Fibroblast of lung (primary cell): ENCODE results near the gene ABCC5. TPM values are rescaled to one million over a fixed set of nuclear protein-coding genes. Genes with fewer than 3 reads are reported as not detected.

Experiments
- DNase-seq, 2 donors: peaks; one replicate each; pipeline versions ENCODE4 v3.0.0 to v3.0.0-alpha.2; 2010; ENCODE audit warnings: low read depth in 2 of 2
- H2AFZ ChIP-seq: 2 replicates; pipeline ENCODE4 v1.5.1; 2012; ENCODE audit warnings: low read length, control low read depth, inconsistent platforms
- H3K27ac ChIP-seq: 2 replicates; pipeline ENCODE4 v1.5.1; 2011; ENCODE audit warnings: low read length, control low read depth; ENCODE audit not compliant: insufficient read depth
- H3K27me3 ChIP-seq: 2 replicates; pipeline ENCODE4 v1.5.1; 2011; ENCODE audit warnings: mild to moderate bottlenecking, low read length; ENCODE audit not compliant: control insufficient read depth, insufficient read depth
- H3K36me3 ChIP-seq: 2 replicates; pipeline ENCODE4 v1.5.1; 2011; ENCODE audit warnings: low read length; ENCODE audit not compliant: control insufficient read depth, insufficient read depth
- H3K4me1 ChIP-seq: 2 replicates; pipeline ENCODE4 v1.5.1; 2011; ENCODE audit warnings: low read length; ENCODE audit not compliant: control insufficient read depth, insufficient read depth; ENCODE audit errors: extremely low read depth
- H3K4me2 ChIP-seq: 2 replicates; pipeline ENCODE4 v1.5.1; 2011; ENCODE audit warnings: low read length, control low read depth; ENCODE audit not compliant: insufficient read depth; ENCODE audit errors: extremely low read depth
- H3K4me3 ChIP-seq, 4 experiments: fragments of 200-600 bp in 1 of 4; sonication (generic) in 1 of 4; replicated peaks in 1 of 4; 2 replicates each; pipeline ENCODE4 v1.5.1; 2011 to 2016; ENCODE audit warnings: low read length in 4 of 4, low read depth in 3 of 4, mild to moderate bottlenecking in 3 of 4, control low read depth in 2 of 4, inconsistent platforms in 1 of 4, mixed read lengths in 1 of 4; ENCODE audit not compliant: insufficient read depth in 1 of 4; ENCODE audit errors: control extremely low read depth in 1 of 4
- H3K79me2 ChIP-seq: 2 replicates; pipeline ENCODE4 v1.5.1; 2012; ENCODE audit warnings: mild to moderate bottlenecking, low read length, inconsistent platforms; ENCODE audit not compliant: control insufficient read depth, insufficient read depth
- H3K9ac ChIP-seq: 2 replicates; pipeline ENCODE4 v1.5.1; 2011; ENCODE audit warnings: mild to moderate bottlenecking, low read length, control low read depth; ENCODE audit not compliant: insufficient read depth
- H3K9me3 ChIP-seq: 2 replicates; pipeline ENCODE4 v1.5.1; 2012; ENCODE audit warnings: low read depth, low read length; ENCODE audit not compliant: control insufficient read depth, insufficient read depth
- H4K20me1 ChIP-seq: 2 replicates; pipeline ENCODE4 v1.5.1; 2011; ENCODE audit warnings: low read length; ENCODE audit not compliant: control insufficient read depth, insufficient read depth; ENCODE audit errors: extremely low read depth
- EZH2 ChIP-seq: IDR thresholded peaks from 2 replicates; pipeline ENCODE4 v1.5.1; 2012; ENCODE audit warnings: low read length, control low read depth, mild to moderate bottlenecking; ENCODE audit errors: missing control alignments
- polyA plus RNA-seq, 2 donors: library from polyadenylated mRNA; depleted of rRNA in 1 of 2; stranded (reverse) in 1 of 2; unstranded in 1 of 2; fragments of >200 nt; gene quantifications; 2 replicates each; pipeline ENCODE4 v1.2.1, GENCODE V29; 2011 to 2012; ENCODE audit warnings: missing spikeins in 1 of 2
- total RNA-seq: library from RNA; depleted of rRNA; stranded (reverse); fragments of >200 nt; gene quantifications from 2 replicates; pipeline ENCODE4 v1.2.1, GENCODE V29; 2014
- TF ChIP-seq, protein P1 (sequence below), 2 donors: IDR thresholded peaks in 1 of 2; conservative IDR thresholded peaks in 1 of 2; 1 replicate in 1 of 2; 2 replicates in 1 of 2; pipeline ENCODE4 v1.5.1; 2011 to 2012; ENCODE audit warnings: low read length in 2 of 2, control low read depth in 1 of 2, inconsistent platforms in 1 of 2, low read depth in 1 of 2, mild to moderate bottlenecking in 1 of 2

Gene ABCC5
- total and polyA plus RNA-seq, 2 donors (not counting 1 experiment from before 2014, with no cell fraction given): 13.2 to 18.8 TPM

DNA sequence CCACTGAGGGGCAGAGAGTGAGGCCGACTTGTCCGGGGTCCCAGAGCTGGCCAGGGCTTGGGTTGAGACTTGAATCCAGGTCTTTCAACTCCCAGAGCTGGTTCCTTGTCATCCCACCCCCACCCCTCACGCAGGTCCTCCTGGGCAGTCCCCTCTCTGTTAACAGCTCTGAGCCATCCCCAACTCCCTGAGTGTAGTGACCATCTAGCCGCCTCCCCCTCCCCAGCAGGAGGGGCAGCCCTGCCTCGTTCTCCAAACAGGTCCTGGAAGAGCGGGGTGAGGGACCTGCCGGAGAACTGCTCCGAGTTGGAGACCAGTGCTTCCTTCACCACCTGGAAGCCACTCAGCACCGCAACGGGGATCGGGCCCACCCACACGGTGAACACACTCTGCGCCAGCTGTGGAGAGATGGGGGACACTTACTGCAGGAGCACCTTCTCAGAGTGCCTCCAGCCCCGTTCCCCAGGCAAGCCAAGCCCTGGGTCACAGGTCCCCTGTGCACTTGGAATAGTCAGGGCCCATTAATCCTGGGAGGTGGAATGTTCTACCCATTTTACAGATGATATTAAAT is 108.6 kb downstream of the ABCC5 start:
- Histone ChIP-seq H4K20me1 (no peaks in the 10 kb centered on the region), H3K4me1 (no peaks in the 10 kb centered on the region), H3K79me2 (no peaks in the 10 kb centered on the region), H3K36me3 (no peaks in the 10 kb centered on the region), H3K4me2 (no peak overlapping the region), H2AFZ (no peak overlapping the region), H3K27ac (no peak overlapping the region), H3K9me3 (no peaks in the 10 kb centered on the region), H3K27me3 (no peaks in the 10 kb centered on the region), H3K4me3 (no peak overlapping the region), H3K9ac (no peak overlapping the region)
- no peak for DNase-seq
- no peak for TF ChIP-seq EZH2
- TF ChIP-seq, protein P1, sequence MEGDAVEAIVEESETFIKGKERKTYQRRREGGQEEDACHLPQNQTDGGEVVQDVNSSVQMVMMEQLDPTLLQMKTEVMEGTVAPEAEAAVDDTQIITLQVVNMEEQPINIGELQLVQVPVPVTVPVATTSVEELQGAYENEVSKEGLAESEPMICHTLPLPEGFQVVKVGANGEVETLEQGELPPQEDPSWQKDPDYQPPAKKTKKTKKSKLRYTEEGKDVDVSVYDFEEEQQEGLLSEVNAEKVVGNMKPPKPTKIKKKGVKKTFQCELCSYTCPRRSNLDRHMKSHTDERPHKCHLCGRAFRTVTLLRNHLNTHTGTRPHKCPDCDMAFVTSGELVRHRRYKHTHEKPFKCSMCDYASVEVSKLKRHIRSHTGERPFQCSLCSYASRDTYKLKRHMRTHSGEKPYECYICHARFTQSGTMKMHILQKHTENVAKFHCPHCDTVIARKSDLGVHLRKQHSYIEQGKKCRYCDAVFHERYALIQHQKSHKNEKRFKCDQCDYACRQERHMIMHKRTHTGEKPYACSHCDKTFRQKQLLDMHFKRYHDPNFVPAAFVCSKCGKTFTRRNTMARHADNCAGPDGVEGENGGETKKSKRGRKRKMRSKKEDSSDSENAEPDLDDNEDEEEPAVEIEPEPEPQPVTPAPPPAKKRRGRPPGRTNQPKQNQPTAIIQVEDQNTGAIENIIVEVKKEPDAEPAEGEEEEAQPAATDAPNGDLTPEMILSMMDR (conservative IDR thresholded peaks at IDR 0.05 in 1 of 2, IDR thresholded peaks at IDR 0.05 in 1 of 2; ENCODE audit: low read depth in 1 of 2, low read length in 2 of 2): no peak

DNA sequence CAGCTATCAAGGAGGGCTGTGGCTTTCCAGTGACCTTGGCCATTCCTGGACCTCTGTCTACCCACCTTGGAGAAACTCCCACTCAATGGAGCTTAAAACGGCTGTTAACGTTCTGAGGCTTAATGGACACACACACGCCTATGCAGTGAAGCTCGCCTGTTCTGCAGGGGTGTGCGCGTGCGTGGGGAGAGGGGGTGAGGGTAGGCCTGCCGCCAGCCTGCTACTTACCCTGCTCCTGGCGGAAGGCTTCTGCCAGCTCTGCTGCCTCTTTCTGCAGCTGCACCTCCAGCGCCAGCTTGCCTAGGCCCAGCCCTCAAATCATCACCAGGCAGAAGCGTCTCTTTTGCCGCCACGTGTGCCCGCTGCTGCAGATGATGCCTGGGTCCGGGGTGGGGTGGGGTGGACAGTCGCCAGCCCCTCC is 109.8 kb downstream of the ABCC5 start:
- Histone ChIP-seq H3K79me2 (no peaks in the 10 kb centered on the region), H3K4me2 (no peak overlapping the region), H3K4me3 (no peak overlapping the region), H3K36me3 (no peaks in the 10 kb centered on the region), H3K27ac (no peak overlapping the region), H3K4me1 (no peaks in the 10 kb centered on the region), H2AFZ (no peak overlapping the region), H3K9me3 (no peaks in the 10 kb centered on the region), H3K9ac (no peak overlapping the region), H3K27me3 (no peaks in the 10 kb centered on the region), H4K20me1 (no peaks in the 10 kb centered on the region)
- DNase-seq: no peak
- TF ChIP-seq EZH2: no peak
- TF ChIP-seq, protein P1 (conservative IDR thresholded peaks at IDR 0.05 in 1 of 2, IDR thresholded peaks at IDR 0.05 in 1 of 2; ENCODE audit: low read depth in 1 of 2, low read length in 2 of 2): no peak

DNA sequence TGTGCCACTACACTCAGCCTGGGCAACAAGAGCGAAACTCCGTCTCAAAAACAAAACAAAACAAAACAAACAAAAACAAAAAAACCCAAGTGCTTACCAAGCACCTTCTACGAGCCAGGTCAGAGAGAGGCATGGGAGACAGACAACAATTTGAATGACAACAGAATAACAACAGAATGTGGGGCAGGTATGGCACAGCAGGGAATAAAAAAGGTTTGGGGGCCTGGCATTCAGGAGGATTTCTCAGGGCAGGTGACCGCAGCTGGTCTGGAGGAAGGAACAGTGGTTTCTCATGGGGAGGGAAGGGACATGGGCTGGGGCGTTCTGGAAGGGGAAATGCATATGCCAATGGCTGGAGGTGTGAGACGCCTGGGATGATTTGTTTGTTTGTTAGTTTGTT is 110.5 kb downstream of the ABCC5 start:
- H3K4me3 ChIP-seq: no peak overlapping the region
- TF ChIP-seq, protein P1 (conservative IDR thresholded peaks at IDR 0.05 in 1 of 2, IDR thresholded peaks at IDR 0.05 in 1 of 2; ENCODE audit: low read depth in 1 of 2, low read length in 2 of 2): no peak
- TF ChIP-seq EZH2: no peak
- no peak overlapping the region for H2AFZ ChIP-seq
- no peaks in the 10 kb centered on the region for H3K36me3 ChIP-seq
- no peaks in the 10 kb centered on the region for H4K20me1 ChIP-seq
- no peaks in the 10 kb centered on the region for H3K4me1 ChIP-seq
- no peaks in the 10 kb centered on the region for H3K9me3 ChIP-seq
- DNase-seq: no peak
- H3K27ac ChIP-seq: no peak overlapping the region
- H3K27me3 ChIP-seq: no peaks in the 10 kb centered on the region
- no peaks in the 10 kb centered on the region for H3K79me2 ChIP-seq
- no peak overlapping the region for H3K9ac ChIP-seq
- H3K4me2 ChIP-seq: no peak overlapping the region
